Measurements from ENCODE around the gene CDC25C. TPM values are rescaled to one million over a fixed set of nuclear protein-coding genes. Genes with fewer than 3 reads are reported as not detected.

CDC25C gene
- total and polyA plus RNA-seq, 9 of the 15 experiments (the other 6 are each of a cell fraction or from before 2014, with no cell fraction given), result 19.1 to 63.7 (median 31.9) TPM

DNA sequence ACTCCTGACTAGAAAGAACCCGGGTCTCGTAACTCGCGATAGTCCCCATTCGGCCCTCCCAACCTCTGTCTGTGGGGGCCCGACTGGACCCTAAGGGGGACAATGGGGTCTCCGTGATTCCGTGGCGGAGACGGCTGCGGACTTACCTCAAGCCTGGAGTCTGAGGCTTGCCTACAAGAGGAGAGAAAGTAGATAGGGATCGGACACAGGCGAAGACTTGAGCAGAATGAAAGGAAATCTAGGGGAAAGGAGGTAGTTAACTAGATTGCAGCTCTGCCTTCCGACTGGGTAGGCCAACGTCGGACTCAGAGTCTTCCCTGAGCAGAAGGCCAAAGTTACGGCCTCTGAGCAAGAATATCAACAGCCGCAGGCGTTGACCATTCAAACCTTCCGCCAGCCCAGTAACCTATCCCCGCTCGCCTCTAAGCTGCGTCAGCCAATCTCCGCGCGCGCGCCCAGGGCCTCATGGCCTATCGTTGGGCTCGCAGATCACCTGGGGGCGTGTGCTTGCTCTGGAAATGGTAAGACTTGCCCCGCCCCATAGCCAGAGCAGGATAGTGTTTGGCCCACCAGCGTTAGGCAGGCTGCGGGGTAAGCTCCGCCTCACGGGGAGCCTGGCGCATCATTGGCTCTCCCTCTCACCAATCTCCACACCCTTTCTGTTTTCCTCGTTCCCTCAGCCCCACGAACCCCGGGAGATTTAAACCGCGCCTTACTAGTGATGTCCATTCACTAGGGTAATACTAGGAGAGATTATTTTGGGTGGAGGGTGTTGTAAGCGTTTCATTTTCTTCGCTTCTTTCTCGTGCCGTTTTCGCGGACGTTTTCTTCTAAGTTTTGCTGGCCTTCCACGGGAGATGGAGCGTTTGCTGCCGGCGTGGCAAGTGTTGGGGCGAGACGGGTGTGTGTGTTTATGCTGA is at the start of gene CDC25C (continued):
- TF ChIP-seq BRCA1 (IDR thresholded peaks at IDR 0.05), result no peak
- no peak for TF ChIP-seq BRCA1 (CRISPR knock-in tag; IDR thresholded peaks at IDR 0.05)
- TF ChIP-seq CBFA2T3 (IDR thresholded peaks at IDR 0.05), result no peak
- TF ChIP-seq CBX3 (IDR thresholded peaks at IDR 0.05; ENCODE audit: borderline replicate concordance in 1 of 2, low read length in 2 of 2), result no peak; a peak in 1 of 3 replicates
- no peak for TF ChIP-seq IFI16 (CRISPR knock-in tag; IDR thresholded peaks at IDR 0.05)
- TF ChIP-seq ZNF354B (CRISPR knock-in tag; IDR thresholded peaks at IDR 0.05), result no peak
- TF ChIP-seq MTA1 (IDR thresholded peaks at IDR 0.05; ENCODE audit: borderline replicate concordance), result peak; percentile 61; the same call in 1 of the 2 replicates
- no peak for TF ChIP-seq BHLHE40 (IDR thresholded peaks at IDR 0.05; ENCODE audit: low read length)
- TF ChIP-seq TRIM28 (IDR thresholded peaks at IDR 0.05), result no peak
- TF ChIP-seq COPS2 (conservative IDR thresholded peaks at IDR 0.05), result no peak
- TF ChIP-seq PHF21A (IDR thresholded peaks at IDR 0.05; ENCODE audit: borderline replicate concordance, low read depth), result no peak
- TF ChIP-seq, protein P1, sequence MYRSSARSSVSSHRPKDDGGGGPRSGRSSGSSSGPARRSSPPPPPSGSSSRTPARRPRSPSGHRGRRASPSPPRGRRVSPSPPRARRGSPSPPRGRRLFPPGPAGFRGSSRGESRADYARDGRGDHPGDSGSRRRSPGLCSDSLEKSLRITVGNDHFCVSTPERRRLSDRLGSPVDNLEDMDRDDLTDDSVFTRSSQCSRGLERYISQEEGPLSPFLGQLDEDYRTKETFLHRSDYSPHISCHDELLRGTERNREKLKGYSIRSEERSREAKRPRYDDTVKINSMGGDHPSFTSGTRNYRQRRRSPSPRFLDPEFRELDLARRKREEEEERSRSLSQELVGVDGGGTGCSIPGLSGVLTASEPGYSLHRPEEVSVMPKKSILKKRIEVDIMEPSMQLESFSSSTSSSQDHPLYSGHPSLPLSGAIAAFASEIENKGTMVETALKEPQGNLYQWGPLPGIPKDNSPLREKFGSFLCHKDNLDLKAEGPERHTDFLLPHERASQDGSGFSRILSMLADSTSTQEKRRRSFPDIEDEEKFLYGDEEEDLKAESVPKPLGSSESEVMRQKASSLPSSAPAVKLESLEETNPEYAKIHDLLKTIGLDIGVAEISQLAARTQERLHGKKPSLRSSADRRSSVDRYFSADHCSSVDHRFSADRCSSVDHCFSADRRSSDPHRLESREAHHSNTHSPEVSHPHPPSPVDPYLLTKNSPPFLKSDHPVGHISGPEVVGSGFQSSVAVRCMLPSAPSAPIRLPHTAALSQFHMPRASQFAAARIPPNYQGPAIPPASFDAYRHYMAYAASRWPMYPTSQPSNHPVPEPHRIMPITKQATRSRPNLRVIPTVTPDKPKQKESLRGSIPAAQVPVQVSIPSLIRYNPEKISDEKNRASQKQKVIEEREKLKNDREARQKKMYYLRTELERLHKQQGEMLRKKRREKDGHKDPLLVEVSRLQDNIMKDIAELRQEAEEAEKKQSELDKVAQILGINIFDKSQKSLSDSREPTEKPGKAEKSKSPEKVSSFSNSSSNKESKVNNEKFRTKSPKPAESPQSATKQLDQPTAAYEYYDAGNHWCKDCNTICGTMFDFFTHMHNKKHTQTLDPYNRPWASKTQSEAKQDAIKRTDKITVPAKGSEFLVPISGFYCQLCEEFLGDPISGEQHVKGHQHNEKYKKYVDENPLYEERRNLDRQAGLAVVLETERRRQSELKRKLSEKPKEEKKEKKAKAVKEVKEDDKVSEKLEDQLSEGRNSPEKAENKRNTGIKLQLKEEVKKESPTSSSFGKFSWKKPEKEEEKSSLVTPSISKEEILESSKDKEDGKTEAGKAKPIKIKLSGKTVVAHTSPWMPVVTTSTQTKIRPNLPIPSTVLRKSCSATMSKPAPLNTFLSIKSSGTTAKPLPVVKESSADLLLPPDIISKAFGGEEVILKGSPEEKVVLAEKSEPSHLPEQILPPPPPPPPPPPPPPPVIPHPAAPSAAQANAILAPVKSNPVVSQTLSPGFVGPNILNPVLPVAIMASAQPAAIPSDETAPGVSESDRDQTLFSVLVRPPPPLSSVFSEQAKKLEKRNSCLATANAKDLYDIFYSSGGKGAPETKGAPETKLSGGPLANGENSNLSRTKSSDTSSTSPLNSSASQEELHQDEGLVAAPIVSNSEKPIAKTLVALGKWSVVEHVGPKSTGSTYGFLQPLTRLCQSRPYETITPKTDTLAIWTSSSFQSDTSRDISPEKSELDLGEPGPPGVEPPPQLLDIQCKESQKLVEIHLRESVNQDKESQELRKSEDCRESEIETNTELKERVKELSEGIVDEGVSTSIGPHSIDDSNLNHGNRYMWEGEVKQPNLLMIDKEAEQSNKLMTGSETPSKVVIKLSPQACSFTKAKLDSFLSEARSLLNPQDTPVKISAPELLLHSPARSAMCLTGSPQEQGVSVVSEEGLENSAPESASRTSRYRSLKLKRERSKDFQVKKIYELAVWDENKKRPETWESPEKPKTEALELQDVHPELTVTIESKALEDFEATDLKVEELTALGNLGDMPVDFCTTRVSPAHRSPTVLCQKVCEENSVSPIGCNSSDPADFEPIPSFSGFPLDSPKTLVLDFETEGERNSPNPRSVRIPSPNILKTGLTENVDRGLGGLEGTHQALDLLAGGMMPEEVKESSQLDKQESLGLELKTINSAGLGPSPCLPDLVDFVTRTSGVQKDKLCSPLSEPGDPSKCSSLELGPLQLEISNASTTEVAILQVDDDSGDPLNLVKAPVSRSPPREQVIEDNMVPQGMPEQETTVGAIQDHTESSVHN (IDR thresholded peaks at IDR 0.05; ENCODE audit: borderline replicate concordance in 1 of 2, low read depth in 1 of 2), result no peak
- TF ChIP-seq ZNF197 (CRISPR knock-in tag; IDR thresholded peaks at IDR 0.05; ENCODE audit: low read depth), result no peak
- no peak for TF ChIP-seq CEBPG (CRISPR knock-in tag; IDR thresholded peaks at IDR 0.05)
- no peak for TF ChIP-seq CEBPG (tag; conservative IDR thresholded peaks at IDR 0.05 in 1 of 2, IDR thresholded peaks at IDR 0.05 in 1 of 2)
- TF ChIP-seq GATAD2B (IDR thresholded peaks at IDR 0.05; ENCODE audit: borderline replicate concordance), result peak; percentile 61; the same call in 1 of the 2 replicates
- no peak for TF ChIP-seq FOXJ3 (CRISPR knock-in tag; IDR thresholded peaks at IDR 0.05)
- TF ChIP-seq, protein P2, sequence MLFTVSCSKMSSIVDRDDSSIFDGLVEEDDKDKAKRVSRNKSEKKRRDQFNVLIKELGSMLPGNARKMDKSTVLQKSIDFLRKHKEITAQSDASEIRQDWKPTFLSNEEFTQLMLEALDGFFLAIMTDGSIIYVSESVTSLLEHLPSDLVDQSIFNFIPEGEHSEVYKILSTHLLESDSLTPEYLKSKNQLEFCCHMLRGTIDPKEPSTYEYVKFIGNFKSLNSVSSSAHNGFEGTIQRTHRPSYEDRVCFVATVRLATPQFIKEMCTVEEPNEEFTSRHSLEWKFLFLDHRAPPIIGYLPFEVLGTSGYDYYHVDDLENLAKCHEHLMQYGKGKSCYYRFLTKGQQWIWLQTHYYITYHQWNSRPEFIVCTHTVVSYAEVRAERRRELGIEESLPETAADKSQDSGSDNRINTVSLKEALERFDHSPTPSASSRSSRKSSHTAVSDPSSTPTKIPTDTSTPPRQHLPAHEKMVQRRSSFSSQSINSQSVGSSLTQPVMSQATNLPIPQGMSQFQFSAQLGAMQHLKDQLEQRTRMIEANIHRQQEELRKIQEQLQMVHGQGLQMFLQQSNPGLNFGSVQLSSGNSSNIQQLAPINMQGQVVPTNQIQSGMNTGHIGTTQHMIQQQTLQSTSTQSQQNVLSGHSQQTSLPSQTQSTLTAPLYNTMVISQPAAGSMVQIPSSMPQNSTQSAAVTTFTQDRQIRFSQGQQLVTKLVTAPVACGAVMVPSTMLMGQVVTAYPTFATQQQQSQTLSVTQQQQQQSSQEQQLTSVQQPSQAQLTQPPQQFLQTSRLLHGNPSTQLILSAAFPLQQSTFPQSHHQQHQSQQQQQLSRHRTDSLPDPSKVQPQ (CRISPR knock-in tag; IDR thresholded peaks at IDR 0.05; ENCODE audit: borderline replicate concordance), result no peak
- TF ChIP-seq ARNT (IDR thresholded peaks at IDR 0.05), result peak in 1 of 2 experiments; percentile 56; a peak in 1 of 4 replicates

Data from K562 (cell line).